ENCODE measurements around the gene RSPO3. TPM values are rescaled to one million over a fixed set of nuclear protein-coding genes. Genes with fewer than 3 reads are reported as not detected.
"Not testable (repeated sequence)": the region's sequence is repeated elsewhere in the genome, so short reads cannot be mapped to it uniquely, and the experiment has no call there.

RSPO3 gene
- total and polyA plus RNA-seq, 2 of the 4 experiments (the other 2 are of a cell fraction): not detected

DNA sequence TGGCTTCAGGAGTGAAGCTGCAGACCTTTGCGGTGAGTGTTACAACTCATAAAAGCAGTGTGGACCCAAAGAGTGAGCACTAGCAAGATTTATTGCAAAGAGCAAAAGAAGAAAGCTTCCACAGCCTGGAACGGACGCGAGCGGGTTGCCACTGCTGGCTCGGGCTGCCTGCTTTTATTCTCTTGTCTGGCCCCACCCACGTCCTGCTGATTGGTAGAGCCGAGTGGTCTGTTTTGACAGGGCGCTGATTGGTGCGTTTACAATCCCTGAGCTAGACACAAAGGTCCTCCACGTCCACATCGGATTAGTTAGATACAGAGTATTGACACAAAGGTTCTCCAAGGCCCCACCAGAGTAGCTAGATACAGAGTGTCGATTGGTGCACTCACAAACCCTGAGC is 95.6 kb downstream of the RSPO3 start:
- H4K8ac ChIP-seq (ENCODE audit: low read depth in 2 of 2, low read length in 2 of 2); H3K36me3 ChIP-seq (ENCODE audit: control insufficient read depth, insufficient read depth, low read length); H2BK120ac ChIP-seq (ENCODE audit: low read depth, low read length); H3K14ac ChIP-seq (replicated peaks; ENCODE audit: low read depth, low read length); ATAC-seq (ENCODE audit: low read depth); POLR2A ChIA-PET (ENCODE audit: unreplicated experiment); H4K20me1 ChIP-seq (ENCODE audit: insufficient read depth, low read length); H3K4me3 ChIP-seq (ENCODE audit: insufficient read depth, low read depth, low read length); H3K4me2 ChIP-seq (ENCODE audit: low read depth, low read length); dilution Hi-C loops (cut with HindIII; ENCODE audit: low sequenced_read_pairs, unreplicated experiment); H4K91ac ChIP-seq (ENCODE audit: insufficient read depth, low read depth, low read length); H2BK20ac ChIP-seq (ENCODE audit: low read depth, low read length); H2BK5ac ChIP-seq (ENCODE audit: low read depth, low read length, poor library complexity, severe bottlenecking); H3K9me1 ChIP-seq (ENCODE audit: insufficient read depth, low read length); H2AK5ac ChIP-seq (ENCODE audit: low read depth, low read length); H3K4me1 ChIP-seq (ENCODE audit: control insufficient read depth, insufficient read depth, low read length); H2AK9ac ChIP-seq (replicated peaks; ENCODE audit: low read depth, low read length, poor library complexity); H3K4ac ChIP-seq (ENCODE audit: low read depth, low read length); H3K27ac ChIP-seq (ENCODE audit: insufficient read depth, low read length); H3K27me3 ChIP-seq (ENCODE audit: control insufficient read depth, insufficient read depth, low read length); H3K9me3 ChIP-seq (ENCODE audit: control insufficient read depth, insufficient read depth, low read length); intact Hi-C loops (cut with micrococcal nuclease); CTCF ChIA-PET; H4K5ac ChIP-seq (ENCODE audit: low read depth, low read length); H2AFZ ChIP-seq (replicated peaks; ENCODE audit: low read length, poor library complexity); DNase-seq; H3K79me1 ChIP-seq (ENCODE audit: low read depth in 1 of 2, low read length in 2 of 2); H2BK15ac ChIP-seq (ENCODE audit: low read depth, low read length); H3K18ac ChIP-seq (ENCODE audit: low read depth, low read length); in situ Hi-C loops (cut with MboI; ENCODE audit: low sequenced_read_pairs); H3K9ac ChIP-seq (ENCODE audit: low read depth, low read length); H3K23ac ChIP-seq (ENCODE audit: low read depth, low read length); BruUV-seq (replicated peaks); H3K56ac ChIP-seq (ENCODE audit: extremely low read depth, insufficient read depth, low read length): not testable (repeated sequence)
- 100% methylated on average over 1 of the region's 13 CpGs; no CpG with 5 or more reads in 1 of the 2 experiments for WGBS, 2 experiments (ENCODE audit: extremely low coverage in 2 of 2, insufficient read length in 1 of 2)

DNA sequence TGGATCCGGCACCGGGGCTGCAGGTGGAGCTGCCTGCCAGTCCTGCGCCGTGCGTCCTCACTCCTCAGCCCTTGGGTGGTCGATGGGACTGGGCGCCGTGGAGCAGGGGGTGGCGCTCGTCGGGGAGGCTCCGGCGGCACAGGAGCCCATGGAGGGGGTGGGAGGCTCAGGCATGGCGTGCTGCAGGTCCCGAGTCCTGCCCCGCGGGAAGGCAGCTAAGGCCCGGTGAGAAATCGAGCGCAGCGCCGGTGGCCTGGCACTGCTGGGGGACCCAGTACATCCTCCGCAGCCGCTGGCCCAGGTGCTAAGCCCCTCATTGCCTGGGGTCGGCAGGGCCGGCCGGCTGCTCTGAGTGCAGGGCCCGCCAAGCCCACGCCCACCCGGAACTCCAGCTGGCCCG is 96.1 kb downstream of the RSPO3 start:
- H2BK120ac ChIP-seq (ENCODE audit: low read depth, low read length); H2AFZ ChIP-seq (replicated peaks; ENCODE audit: low read length, poor library complexity); H3K56ac ChIP-seq (ENCODE audit: extremely low read depth, insufficient read depth, low read length); H3K9ac ChIP-seq (ENCODE audit: low read depth, low read length); H2BK5ac ChIP-seq (ENCODE audit: low read depth, low read length, poor library complexity, severe bottlenecking); H3K4me1 ChIP-seq (ENCODE audit: control insufficient read depth, insufficient read depth, low read length); ATAC-seq (ENCODE audit: low read depth); in situ Hi-C loops (cut with MboI; ENCODE audit: low sequenced_read_pairs); H3K9me3 ChIP-seq (ENCODE audit: control insufficient read depth, insufficient read depth, low read length); H4K8ac ChIP-seq (ENCODE audit: low read depth in 2 of 2, low read length in 2 of 2); POLR2A ChIA-PET (ENCODE audit: unreplicated experiment); H2BK20ac ChIP-seq (ENCODE audit: low read depth, low read length); H3K4ac ChIP-seq (ENCODE audit: low read depth, low read length); H2AK5ac ChIP-seq (ENCODE audit: low read depth, low read length); H3K23ac ChIP-seq (ENCODE audit: low read depth, low read length); H4K5ac ChIP-seq (ENCODE audit: low read depth, low read length); H3K27me3 ChIP-seq (ENCODE audit: control insufficient read depth, insufficient read depth, low read length); H3K36me3 ChIP-seq (ENCODE audit: control insufficient read depth, insufficient read depth, low read length); dilution Hi-C loops (cut with HindIII; ENCODE audit: low sequenced_read_pairs, unreplicated experiment); H4K91ac ChIP-seq (ENCODE audit: insufficient read depth, low read depth, low read length); DNase-seq; H4K20me1 ChIP-seq (ENCODE audit: insufficient read depth, low read length); H3K27ac ChIP-seq (ENCODE audit: insufficient read depth, low read length); H3K4me2 ChIP-seq (ENCODE audit: low read depth, low read length); BruUV-seq (replicated peaks); H2BK15ac ChIP-seq (ENCODE audit: low read depth, low read length); H3K14ac ChIP-seq (replicated peaks; ENCODE audit: low read depth, low read length); H3K79me1 ChIP-seq (ENCODE audit: low read depth in 1 of 2, low read length in 2 of 2); CTCF ChIA-PET; H3K4me3 ChIP-seq (ENCODE audit: insufficient read depth, low read depth, low read length); H2AK9ac ChIP-seq (replicated peaks; ENCODE audit: low read depth, low read length, poor library complexity); H3K9me1 ChIP-seq (ENCODE audit: insufficient read depth, low read length); H3K18ac ChIP-seq (ENCODE audit: low read depth, low read length); intact Hi-C loops (cut with micrococcal nuclease): not testable (repeated sequence)
- 89% methylated on average over 8 of the region's 31 CpGs; no CpG with 5 or more reads in 1 of the 2 experiments for WGBS, 2 experiments (ENCODE audit: extremely low coverage in 2 of 2, insufficient read length in 1 of 2)

Measured in IMR-90 (cell line).